HG03442 (cell line): ENCODE results near the gene PSRC1.
"Not testable (repeated sequence)": the region's sequence is repeated elsewhere in the genome, so short reads cannot be mapped to it uniquely, and the experiment has no call there.

Experiments used
- ATAC-seq: cut with Tn5 transposase; IDR thresholded peaks from one replicate; pipeline ENCODE4 v1.9.1; 2021; ENCODE audit warnings: mild to moderate bottlenecking, moderate library complexity; ENCODE audit not compliant: unreplicated experiment

Gene PSRC1

DNA sequence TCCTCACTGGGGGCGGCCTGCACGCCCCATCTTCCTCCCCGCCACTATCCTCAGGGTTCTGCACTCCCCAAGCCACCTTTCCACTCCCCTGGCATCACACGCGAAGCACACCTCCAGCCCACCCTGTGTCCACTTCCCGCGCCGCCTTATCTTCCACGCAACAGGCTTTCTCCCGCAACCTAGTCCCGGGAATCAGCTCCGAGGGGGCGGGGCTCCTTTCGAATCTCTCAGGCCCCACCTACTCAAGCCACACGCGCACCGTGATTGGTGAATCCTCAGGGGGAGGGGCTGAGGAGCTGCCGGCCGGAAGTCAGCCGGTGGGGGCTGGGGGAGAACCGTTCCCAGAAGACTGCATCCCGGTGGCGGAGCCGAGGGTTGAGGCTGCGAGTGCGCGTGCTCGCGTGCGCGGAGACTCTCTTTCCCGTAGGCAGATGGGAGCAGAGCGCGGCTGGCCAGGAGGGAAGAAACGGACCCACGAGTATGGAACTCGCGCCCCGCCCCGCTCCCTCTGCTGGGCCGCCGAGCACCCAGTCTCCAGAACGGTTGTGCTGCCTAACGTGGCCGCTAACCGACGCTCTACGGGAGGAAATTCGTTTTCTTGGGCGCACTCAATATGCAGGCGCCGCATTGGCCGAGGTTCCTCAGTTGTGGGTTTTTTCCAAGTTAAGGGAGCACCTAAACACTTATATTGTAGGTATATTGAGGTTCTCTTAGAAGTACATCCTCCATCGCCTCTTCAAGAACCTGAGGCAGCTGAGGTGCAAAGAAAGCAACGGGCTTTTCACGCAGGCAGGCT lies at the start of gene PSRC1:
Gene PSRC1 (minus strand): TSS at position 194 of the 796 bp plus-strand sequence.
- ATAC-seq, result peak; percentile 93

DNA sequence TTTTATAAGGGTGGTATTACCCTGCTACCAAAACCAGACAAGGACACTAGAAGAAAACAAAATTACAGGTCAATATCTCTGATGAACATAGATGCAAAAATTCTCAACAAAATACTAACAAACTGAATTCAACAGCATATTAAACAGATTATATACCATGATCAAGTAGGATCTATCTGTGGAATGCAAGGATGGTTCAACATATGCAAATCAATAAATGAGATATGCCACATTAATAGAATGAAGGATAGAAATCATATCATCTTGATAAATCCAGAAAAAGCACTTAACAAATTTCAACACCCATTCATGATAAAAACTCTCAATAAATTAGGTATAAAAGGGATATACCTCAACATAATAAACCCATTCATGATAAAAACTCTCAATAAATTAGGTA lies 48.2 kb upstream of the PSRC1 start:
- no peak for ATAC-seq

DNA sequence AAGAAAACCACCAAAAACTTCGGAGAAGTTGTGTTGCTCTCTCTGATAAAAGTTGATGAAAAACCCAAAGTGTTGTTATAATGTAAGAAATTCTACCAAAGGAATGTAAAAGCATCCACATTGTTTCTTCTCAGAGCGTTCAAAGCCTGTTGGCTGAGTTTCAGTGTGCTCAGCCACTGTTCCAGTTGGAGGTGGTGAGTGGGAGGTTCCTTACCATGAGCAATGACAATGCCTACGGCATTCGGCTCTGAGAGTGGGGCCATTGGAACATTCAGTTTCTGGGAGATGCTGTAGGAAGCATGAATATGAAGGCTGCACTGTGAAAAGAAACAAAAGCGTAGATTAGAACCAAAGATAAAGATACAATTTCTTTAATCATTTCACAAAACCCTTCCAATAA lies 44.3 kb upstream of the PSRC1 start:
- ATAC-seq, result no peak

DNA sequence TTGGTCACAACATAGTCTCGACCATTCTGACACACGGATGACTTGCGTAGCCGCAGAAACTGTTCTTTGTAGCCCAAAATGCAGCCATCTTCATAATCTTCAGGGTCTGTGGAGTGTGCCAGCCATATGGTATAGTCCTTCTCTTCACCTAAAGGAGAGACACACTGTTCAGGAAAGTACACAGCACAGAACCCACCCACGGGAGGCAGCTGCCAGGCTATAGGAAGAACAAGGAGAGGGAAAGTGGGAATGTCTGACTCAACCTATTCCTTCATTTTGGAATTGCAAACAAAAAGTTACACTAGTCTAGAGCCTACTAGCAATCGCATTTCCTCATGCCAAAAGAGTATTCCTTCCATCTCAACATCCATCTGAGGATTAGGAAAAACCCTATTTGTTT lies 40.0 kb upstream of the PSRC1 start:
- ATAC-seq, result no peak

DNA sequence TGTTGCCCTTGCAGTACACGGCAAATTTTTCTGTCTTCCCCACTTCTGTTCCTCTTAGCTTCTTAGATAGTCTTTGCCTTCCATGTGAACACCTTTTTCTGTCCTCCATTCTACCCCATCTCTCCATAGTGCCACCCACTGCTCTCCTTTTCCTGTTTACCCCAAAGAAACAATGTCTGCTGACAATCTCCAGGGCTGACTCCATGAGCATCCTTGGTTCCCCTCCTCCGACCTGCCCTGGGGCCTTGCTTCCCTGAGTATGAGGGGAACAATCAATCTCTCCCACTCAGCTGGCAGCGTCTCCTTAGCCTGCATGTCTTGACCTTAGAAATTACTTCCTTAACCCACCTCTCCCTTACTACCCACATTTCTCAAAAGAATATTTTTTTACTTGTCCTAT lies 36.2 kb upstream of the PSRC1 start:
- no peak for ATAC-seq

DNA sequence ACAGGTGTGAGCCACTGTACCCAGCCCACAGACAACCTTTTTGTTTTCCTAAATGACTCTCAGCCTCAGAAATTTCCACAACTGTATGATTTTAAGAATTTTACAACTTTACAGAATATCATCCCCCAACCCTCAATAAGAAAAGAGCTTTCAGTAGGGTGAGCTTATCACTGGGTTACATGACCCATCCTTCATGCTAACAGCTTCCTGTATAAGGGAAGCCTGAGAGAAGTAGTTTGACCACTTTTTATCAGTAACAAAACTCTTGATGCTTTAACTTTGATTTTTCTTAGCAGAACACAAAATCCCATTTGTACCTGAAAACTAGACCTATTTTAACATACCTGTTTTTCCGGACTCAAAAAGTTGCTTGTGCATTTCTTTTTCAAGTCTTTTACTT lies 33.6 kb upstream of the PSRC1 start:
- ATAC-seq, result no peak

DNA sequence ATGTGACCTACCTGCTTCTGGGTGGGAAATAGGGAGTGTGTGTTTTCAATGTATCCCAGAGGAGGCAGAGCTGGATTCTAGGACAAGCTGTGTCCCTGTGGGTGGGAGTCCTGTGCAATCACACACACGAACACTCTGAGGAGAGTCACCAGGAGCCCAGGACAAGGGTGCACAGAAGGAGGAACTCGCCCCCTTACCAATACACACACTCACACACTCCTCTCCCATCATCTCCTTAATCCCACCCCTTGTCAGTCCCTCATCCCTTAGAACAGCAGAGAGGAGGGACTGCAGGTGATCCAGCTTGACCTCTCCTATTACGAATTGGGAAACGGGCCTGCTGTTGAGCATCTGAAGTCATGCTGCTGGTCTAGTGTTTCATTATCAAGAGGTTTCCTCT lies 32.3 kb upstream of the PSRC1 start:
- no peak for ATAC-seq

DNA sequence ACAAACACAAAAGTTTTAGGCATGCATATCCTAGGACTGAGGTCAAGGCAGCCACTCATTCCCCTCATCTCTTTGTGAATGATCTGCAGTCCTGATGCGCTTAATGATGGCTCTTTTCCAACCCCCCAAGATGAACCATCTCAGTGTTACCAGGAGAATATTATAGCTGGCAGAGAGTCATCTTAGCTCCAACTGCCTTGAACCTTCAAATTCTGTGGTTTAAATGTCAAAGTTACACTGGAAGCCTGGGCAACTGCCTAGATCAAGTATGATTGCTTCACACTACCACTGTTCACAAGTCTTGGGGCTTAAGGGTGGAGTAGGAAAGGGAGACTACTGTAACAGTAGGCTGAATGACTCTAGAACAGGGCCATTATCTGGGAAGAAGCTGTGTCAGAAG lies 31.9 kb upstream of the PSRC1 start:
- ATAC-seq, result no peak

DNA sequence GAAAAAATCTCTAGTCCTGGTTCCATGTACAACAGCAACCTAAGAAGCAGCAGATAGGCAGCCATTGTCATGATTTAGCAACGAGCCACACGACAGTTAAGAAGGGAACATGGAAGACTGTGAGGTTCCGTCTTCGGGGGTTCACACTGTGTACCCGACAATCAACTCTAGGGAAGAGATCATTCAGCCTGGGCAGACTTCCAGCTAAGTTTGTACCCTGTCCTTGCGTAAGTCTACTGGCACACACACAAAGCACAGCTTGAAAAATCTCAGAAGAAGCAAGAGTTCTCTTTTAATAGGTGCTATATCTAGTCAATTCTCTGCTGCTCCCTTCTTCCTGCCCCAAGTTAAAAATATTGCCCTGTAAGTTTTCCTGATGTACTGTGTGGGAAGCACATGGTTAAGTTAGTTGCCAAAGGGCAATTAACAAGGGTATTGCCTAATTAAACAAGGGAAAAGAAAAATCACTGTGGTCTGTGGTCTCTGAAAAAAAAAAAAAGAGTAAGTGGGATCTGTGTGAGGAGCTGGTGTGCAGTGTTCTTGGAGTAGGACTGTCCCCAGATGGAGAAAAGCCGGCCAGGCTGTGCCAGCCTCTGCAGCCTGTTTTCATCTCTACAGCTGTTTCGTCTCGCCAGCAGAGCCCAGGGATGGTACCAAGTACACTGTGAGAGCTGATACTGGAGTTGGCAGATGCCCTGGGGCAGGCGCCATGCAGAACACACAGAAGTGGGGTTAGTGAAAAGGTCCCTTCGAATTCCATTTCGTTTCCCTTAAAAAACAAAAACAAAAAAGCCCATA lies 30.2 kb upstream of the PSRC1 start:
- no peak for ATAC-seq

DNA sequence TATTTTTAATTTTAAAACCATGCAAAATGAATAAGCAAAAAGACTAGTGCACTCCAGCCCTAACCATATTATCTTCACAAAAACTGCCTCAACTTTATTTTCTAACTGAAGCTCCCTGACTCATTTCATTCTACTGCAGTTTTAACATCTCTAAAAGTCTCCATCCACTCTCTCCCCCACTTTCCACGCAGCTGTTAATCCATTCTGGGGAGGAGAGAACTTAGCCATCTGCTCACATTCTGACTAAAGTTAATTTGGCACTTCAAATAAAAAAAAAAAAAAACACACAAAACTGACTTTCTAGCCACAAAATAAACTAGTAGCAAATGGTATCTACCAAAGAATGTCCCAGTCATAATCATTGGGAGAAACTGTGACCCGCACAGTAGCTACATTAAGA lies 29.3 kb upstream of the PSRC1 start:
- no peak for ATAC-seq

DNA sequence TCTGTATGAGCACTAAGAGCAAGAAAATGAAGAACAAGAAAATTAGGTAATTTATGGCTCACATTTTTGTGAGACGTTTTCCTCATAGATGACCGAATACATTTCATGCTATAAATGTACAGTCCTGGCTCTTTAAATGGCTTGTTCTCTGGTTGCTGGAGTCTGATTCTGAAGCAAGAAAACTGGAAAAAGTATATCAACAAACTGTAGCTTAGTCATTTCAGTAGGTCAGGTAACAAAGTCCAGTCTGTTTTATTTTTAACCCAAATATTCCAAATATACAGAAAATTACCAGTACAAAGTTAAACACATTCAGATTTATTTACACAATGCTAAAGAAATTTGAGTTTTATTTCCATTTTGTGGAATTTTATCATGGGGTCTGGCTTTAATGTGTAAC lies 26.4 kb upstream of the PSRC1 start:
- no peak for ATAC-seq

DNA sequence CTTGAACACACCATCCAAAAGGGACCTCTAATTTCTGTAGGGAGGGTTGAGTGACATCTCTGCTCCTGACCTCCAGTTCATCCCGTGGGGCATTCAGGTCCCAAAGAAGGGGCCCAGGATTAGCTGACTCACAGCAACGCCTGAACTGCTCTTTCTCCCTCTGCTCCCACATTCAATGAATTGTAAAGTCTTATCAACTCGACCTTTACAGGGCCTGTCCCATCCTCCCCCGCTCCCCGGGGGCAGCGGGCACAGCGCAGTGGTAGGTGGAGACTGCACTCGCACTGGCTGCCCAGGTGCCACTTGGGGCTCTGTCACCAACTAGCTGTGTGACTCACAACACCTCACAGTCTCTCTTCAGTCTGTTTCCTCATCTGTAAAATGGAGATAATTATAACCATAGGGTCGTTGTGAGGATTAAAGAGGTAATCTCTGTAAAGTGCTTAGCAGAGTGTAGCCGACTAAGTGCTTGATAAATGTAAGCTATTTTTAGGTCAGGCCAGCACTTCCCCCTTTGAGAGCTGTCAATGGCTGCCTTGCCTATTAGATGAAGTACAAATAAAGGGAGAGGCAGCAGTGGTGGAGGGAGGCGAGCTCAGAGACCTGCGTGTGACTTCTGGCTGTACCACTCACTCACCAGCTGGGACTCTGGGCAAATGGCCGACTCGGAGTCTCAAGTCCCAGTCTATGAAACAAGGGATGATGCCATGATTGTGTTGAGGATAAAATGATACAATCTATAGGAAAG lies 24.5 kb upstream of the PSRC1 start:
- ATAC-seq, result no peak

DNA sequence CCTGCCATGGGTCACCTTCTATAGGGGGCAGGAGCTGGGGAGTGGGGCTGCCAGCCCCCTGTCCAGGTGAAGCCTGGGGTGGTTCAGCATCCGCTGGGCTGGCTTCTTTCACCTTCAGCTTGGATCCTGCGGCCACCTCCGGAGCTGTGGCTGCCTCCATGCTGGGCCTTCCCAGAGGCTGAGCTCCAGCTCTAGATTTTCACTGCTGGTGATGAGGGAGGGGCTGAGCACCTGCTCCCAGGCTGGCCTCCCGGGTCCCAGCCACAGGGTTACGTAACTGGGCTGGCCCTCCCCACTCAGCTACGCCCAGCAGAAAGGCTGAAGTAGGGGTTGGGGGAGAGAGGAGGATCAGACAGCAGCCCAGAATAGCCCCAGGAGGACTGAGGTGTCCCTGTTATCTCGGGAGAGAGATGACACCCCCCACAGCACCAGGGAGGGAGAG lies 23.9 kb upstream of the PSRC1 start, which contains the start of gene MYBPHL:
Gene MYBPHL (minus strand): TSS at position 180 of the 442 bp plus-strand sequence. CDS start 20 bp downstream, at position 160.
- ATAC-seq, result no peak

DNA sequence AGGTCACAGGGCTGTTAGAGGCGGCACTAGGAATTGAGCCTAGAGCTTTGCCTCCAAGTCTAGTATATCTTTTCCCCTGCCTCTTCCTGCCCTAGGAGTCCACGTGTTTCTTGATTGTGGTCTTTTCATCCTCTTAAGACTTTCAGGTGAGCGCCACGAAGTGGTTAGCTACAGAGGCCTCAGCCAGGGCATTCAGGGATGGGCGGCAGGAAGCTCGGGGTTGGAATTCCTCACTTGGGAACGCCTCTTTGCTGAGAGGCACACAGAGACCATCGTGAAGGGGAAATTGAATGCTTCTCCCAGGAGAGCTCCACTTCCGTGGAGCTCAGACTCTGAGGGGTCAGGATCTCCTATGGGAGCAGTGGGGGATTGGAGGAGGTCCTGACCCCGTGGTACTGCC lies 23.0 kb upstream of the PSRC1 start:
- not testable (repeated sequence) for ATAC-seq

DNA sequence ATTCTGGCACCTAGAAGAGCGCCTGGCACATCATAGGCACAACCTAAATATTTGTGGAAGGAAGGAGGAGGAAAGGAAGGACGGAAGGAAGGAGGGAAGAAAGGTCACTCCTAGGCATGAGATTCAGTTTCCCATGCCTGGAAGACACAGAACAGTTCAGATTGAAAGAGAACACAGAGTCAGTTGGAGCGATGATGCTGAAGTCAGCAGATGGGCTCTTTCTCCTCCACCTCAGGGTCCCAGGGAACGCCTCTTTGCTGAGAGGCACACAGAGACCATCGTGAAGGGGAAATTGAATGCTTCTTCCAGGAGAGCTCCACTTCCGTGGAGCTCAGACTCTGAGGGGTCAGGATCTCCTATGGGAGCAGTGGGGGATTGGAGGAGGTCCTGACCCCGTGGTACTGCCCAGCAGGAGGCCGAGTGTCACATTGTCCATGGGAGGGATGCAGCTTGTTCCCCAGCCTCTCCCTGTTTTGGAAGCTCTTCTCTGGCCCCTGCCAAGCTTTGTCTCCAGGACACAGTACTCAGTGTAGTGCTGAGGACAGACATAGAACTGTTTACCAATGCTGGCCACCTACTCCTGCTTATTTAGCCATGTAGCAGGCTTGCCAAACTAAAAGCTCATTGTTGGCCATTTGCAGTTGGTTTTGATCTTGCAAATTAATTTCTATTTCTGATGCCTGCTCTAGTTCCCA lies 21.4 kb upstream of the PSRC1 start:
- no peak for ATAC-seq

DNA sequence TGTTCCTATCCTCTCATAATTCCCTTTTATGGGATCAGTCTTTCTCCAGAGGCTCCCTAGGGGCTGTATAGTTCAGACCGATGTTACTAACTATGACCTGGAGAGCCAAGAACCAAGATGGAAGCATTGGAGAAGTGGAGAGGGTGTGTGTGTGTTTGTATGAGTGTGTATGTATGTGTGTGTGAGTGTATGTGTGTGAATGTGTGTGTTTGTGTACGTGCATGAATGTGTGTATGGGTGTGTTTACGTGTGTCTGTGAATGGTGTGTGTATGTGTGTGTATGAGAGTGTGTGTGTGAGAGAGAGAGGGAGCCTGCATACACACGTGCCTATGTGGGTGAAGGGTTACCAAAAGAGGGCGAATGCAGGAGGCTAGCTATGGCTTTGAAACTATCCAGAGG lies 18.9 kb upstream of the PSRC1 start:
- no peak for ATAC-seq

DNA sequence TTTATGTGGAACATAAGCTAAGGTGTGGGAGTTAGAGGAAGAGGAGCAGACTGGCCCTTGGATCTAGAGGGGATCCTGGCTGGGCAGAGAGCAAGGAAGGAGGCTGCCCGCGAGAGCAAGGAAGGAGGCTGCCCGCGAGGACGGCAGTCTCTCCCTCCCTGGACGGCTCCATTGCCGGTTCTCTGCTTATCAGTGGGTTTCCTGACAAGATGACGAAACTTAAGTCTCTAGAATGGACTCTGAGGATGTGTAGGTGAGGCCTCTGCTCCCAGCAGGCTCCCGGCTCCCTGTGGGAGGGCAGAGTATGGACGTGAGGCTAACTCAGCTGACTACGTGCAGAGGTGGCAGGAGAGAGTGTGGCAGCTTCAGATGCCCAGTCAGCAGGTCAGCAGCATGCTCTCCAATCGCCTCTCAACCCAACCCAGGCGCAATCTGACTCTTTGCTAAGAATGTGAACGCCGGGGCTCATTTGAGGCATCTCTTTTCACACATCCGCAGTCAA lies 17.8 kb upstream of the PSRC1 start:
- ATAC-seq, result no peak

DNA sequence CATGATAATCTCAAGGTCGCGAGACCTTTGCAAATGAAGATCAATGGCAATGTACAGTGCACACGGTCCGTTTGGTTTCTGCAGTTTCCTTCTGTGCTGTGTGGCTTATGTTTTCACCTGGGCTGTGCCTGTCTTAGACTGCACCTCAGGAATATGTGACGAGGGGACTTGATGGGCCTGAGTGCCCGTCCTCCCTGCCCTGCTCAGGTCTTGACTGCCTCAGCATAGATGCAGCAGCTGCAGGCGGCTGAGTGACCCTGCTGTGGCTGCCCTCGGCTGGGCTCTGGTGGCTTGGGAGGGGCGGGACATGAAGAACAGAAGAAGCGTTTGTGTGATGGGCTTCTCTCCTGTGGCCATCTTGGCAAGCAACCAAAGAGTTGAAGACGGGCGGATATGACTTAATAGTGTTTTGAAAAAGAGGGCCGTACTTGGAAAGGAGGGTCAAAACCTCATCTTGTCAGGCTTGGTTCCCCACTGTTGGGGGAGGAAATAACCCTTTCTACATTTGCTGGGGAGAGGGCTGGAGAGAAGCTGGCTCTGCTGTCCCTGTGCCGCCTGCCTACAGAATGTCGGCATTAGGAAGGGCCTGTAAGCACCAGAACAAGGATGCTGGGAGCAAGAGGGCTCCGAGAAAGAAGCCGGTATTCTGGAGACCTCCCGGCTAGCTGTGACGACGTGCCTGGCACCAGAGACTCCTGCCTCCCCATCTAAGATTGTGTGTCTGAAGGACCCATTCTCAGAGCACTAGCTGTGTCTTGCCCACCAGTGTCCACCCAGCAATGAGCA lies 16.8 kb upstream of the PSRC1 start:
- no peak for ATAC-seq

DNA sequence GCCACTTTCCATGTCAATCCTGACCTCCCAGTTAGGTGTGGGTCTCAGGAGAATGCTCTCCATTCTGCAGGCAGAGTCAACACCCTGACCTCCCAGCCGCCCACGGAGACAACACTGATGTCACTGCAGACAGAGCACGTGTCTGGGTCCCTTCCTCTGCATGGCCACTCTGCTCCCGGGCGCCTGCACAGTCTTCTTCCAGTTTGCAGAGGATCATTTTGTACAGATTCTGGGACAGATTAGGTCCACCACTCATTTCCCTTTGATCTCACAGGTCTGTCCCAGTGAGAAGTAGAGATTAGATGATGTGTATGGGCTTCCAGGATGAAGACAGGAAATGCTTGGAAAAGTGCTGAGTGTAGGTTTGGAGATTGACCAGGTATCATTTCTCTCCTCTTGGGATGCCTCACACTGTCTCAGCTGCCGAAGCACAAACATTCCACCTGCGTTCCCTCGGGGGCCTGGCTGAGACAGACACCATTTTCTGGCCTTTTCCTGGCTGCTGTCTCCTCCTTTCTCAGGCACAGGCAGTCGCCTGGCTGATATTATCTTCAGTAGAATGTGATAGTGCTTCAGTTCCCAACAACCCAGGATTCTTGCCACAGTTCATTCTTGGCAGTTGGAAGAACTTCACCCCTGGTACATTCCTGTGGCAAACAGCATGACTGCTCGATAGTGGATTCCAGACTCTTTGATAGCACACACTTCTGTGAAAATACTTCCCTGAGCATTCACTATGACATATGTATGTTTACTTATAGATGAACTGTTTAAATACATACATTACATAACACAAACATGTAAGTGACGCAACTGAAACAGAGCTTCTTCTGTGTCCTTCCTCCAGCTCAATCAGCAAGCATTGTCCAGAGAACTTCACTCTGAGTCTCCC lies 16.0 kb upstream of the PSRC1 start:
- no peak for ATAC-seq
